Panc1 (cell line): Measurements from ENCODE around the gene SUV39H1. TPM values are rescaled to one million over a fixed set of nuclear protein-coding genes. Genes with fewer than 3 reads are reported as not detected.

ENCODE experiments used
- ATAC-seq: fragments of 200-7000 bp; cut with Tn5 transposase; 2 replicates; pipeline ENCODE4 v1.9.1; 2020; ENCODE audit warnings: mild to moderate bottlenecking, moderate library complexity
- BruUV-seq: library from RNA; stranded (reverse); fragments of 400-500 nt; replicated peaks from 2 replicates; lab custom pipeline; 2021; lab: Mats Ljungman, UMichigan
- CTCF ChIA-PET: fragments of 300-600 bp; sonication (Branson Sonifier 250); formaldehyde crosslinking; loops from one replicate; lab custom pipeline; 2022; ENCODE audit warnings: antibody characterized with exemption; lab: Charles Lee
- POLR2A ChIA-PET: fragments of 300-600 bp; sonication (Branson Sonifier 250); formaldehyde crosslinking; loops from one replicate; lab custom pipeline; 2022; ENCODE audit warnings: antibody characterized with exemption; lab: Charles Lee
- DNase-seq: peaks from one replicate; pipeline ENCODE4 v3.0.0-alpha.2; 2010; ENCODE audit warnings: low read depth, low spot score
- H3K27ac ChIP-seq: 2 replicates; pipeline ENCODE4 v1.5.1; 2011; ENCODE audit warnings: mild to moderate bottlenecking, low read length, inconsistent platforms
- H3K27me3 ChIP-seq: fragments of 200-500 bp; sonication (Bioruptor generic); 2 replicates; pipeline ENCODE4 v1.6.0; 2014; ENCODE audit warnings: low read length, inconsistent platforms; ENCODE audit not compliant: control insufficient read depth, insufficient read depth
- H3K36me3 ChIP-seq: fragments of 200-500 bp; sonication (Bioruptor generic); 2 replicates; pipeline ENCODE4 v1.5.1; 2014; ENCODE audit warnings: inconsistent platforms, mild to moderate bottlenecking, low read length, moderate library complexity; ENCODE audit not compliant: control insufficient read depth, insufficient read depth
- H3K4me1 ChIP-seq: 2 replicates; pipeline ENCODE4 v1.5.1; 2011; ENCODE audit warnings: inconsistent platforms, mild to moderate bottlenecking, low read length, moderate library complexity; ENCODE audit not compliant: control insufficient read depth, insufficient read depth
- H3K4me3 ChIP-seq, 2 experiments: 2 replicates each; pipeline ENCODE4 v1.5.1; 2011 to 2012; ENCODE audit warnings: low read depth in 2 of 2, low read length in 2 of 2, mild to moderate bottlenecking in 2 of 2, inconsistent platforms in 1 of 2, moderate library complexity in 1 of 2
- H3K9me3 ChIP-seq: fragments of 200-500 bp; sonication (Bioruptor generic); 2 replicates; pipeline ENCODE4 v1.5.1; 2014; ENCODE audit warnings: low read depth, mild to moderate bottlenecking, inconsistent platforms, low read length, moderate library complexity; ENCODE audit not compliant: control insufficient read depth, insufficient read depth
- CTCF ChIP-seq: fragments of 450-650 bp; IDR thresholded peaks from 2 replicates; pipeline ENCODE4 v1.5.1; 2017; ENCODE audit warnings: mild to moderate bottlenecking
- POLR2AphosphoS5 ChIP-seq: IDR thresholded peaks from 2 replicates; pipeline ENCODE4 v1.6.1; 2012; ENCODE audit warnings: mild to moderate bottlenecking, low read depth, low read length, moderate library complexity
- REST ChIP-seq, 2 experiments: IDR thresholded peaks; 2 replicates each; pipeline ENCODE4 v1.6.1; 2011 to 2012; ENCODE audit warnings: low read depth in 2 of 2, control low read depth in 1 of 2, low read length in 1 of 2, mild to moderate bottlenecking in 1 of 2, moderate library complexity in 1 of 2; ENCODE audit not compliant: insufficient read depth in 1 of 2
- SIN3A ChIP-seq: IDR thresholded peaks from 2 replicates; pipeline ENCODE4 v1.6.1; 2012; ENCODE audit warnings: low read depth, mild to moderate bottlenecking, low read length, moderate library complexity, borderline replicate concordance; ENCODE audit not compliant: insufficient read depth
- TCF7L2 ChIP-seq: IDR thresholded peaks from 2 replicates; pipeline ENCODE4 v1.6.1; 2011; ENCODE audit warnings: mild to moderate bottlenecking, low read depth, low read length, inconsistent platforms
- in situ Hi-C: cut with HindIII; loops from 2 replicates; pipeline ENCODE4 v1.10.0; 2016; ENCODE audit warnings: low sequenced_read_pairs, low pct_unique_long_range_greater_than_20kb
- intact Hi-C: fragments of 100-400 bp; cut with micrococcal nuclease; formaldehyde crosslinking; loops from one replicate; pipeline ENCODE4 v1.10.0; 2022; ENCODE audit not compliant: unreplicated experiment
- total RNA-seq: library from RNA; stranded (reverse); gene quantifications from one replicate; pipeline ENCODE4 v1.2.1, GENCODE V29; 2021; ENCODE audit not compliant: unreplicated experiment

Gene SUV39H1
- total RNA-seq, 1 experiment from 2014 or later, result 25.6 TPM

- ChIA-PET POLR2A (no interaction called here), CTCF (no interaction called here)
- peaks cover 4% of the 10 kb centered on the region; the same call in 1 of the 2 replicates for H3K36me3 ChIP-seq
- no TSS peak for BruUV-seq
- no peaks in the 10 kb centered on the region for H3K27me3 ChIP-seq
- H3K4me3 ChIP-seq, result no peak overlapping the region
- peaks cover 6% of the 10 kb centered on the region; the same call in 1 of the 2 replicates for H3K4me1 ChIP-seq
- DNase-seq, result no peak
- no peak overlapping the region for H3K27ac ChIP-seq
- in situ Hi-C loops (no loop called here), intact Hi-C loops (no loop called here)
- no peak for TF ChIP-seq CTCF
- TF ChIP-seq REST (IDR thresholded peaks at IDR 0.05; ENCODE audit: insufficient read depth in 1 of 2, low read depth in 2 of 2, low read length in 1 of 2), result no peak
- TF ChIP-seq SIN3A, result no peak
- no peak for TF ChIP-seq TCF7L2
- no peak for ATAC-seq
- H3K9me3 ChIP-seq, result no peaks in the 10 kb centered on the region
These were observed 6.2 kb downstream of the SUV39H1 start for GRCh38 chrX:48702716-48703115.

GRCh38 chrX:48703228-48703627 is 6.7 kb downstream of the SUV39H1 start:
- CTCF ChIA-PET, result no interaction called here
- in situ Hi-C loops, result no loop called here

More at GRCh38 chrX:48703228-48703627, 6.7 kb downstream of the SUV39H1 start:
- H3K9me3 ChIP-seq, result no peaks in the 10 kb centered on the region
- ATAC-seq, result no peak
- no peak for DNase-seq
- 0 out of 2 replicates have a peak, but pooled peaks cover 4% of the 10 kb centered on the region for H3K4me1 ChIP-seq
- POLR2A ChIA-PET, result no interaction called here
- TF ChIP-seq REST (IDR thresholded peaks at IDR 0.05; ENCODE audit: insufficient read depth in 1 of 2, low read depth in 2 of 2, low read length in 1 of 2), result no peak
- TF ChIP-seq POLR2AphosphoS5, result no peak
- TF ChIP-seq SIN3A, result no peak
- TF ChIP-seq TCF7L2, result no peak
- no peak for TF ChIP-seq CTCF
- peaks cover 4% of the 10 kb centered on the region; the same call in 1 of the 2 replicates for H3K36me3 ChIP-seq
- intact Hi-C loops, result no loop called here
- no TSS peak for BruUV-seq
- H3K27me3 ChIP-seq, result no peaks in the 10 kb centered on the region
- no peak overlapping the region for H3K4me3 ChIP-seq
- H3K27ac ChIP-seq, result no peak overlapping the region
